Activated CD8-positive, alpha-beta memory T cell treated with anti-CD3 and anti-CD28 coated beads, Interleukin-2, amount 50 U/mL, for 1 hour (primary cell): ENCODE data around the gene DLG4.

Experiments used
- DNase-seq: peaks from one replicate; pipeline ENCODE4 v3.0.0-alpha.2; 2020; ENCODE audit errors: extremely low read depth

Gene DLG4

GRCh38 chr17:7214300-7215135 is 5.1 kb downstream of the DLG4 start:
- DNase-seq = peak; percentile 100

DNA sequence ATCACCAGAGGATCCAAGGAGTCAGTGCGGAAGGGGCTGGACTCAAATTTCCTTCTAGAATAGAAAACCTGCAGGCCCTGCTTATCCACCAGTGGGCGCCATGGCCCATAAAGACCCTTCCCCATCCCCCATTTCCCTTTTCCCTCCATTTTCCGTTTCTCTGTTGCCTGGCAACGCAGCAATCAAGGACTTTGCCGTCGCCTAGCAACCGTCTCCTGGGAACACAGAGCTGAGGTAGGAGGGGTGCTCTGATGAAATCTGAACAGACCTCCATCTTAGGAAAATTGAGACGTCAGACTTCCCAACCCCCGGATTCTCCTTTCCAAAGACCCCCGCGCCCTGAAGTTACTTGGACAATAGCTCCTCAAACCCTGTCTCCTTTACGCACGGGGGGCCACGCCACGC is 5.7 kb downstream of the DLG4 start:
- peak; percentile 81 for DNase-seq

DNA sequence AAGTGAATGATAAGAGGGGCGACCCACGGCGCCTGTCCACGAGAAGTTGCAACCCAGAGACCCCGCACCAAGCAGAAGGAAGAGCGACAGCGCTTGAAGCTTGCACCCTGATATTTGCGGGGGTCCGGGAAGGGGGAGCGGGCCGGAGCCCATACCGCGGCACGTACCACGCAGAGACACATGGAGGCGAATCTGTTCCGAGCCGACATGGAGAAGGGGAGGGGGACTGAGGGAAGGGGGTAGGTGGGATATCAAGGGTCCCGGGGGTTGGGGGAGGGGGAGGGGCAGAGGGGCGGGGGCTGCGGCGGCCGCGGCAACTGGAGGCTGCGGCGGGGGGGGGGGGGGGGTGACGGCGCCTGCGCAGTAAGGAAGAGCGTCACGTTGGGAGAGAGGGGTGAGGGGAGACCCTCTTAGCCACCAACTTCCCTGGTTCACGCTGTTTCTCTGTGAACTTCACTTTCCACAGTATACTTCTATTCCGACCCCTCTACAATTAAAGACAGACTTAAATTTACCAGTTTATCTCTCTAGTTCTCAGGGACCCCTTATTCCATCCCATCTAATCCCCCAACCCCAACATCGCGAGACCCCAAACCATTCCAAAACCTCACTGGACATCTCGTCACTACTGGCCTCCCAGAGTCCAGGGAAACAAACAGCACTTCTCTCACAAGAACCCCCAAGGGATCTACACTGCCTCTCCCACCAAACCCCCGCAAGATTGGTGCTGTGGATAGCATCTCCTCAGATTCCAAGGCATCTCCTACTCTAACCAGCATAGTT is 8.0 kb downstream of the DLG4 start:
- no peak for DNase-seq

GRCh38 chr17:7208754-7209460 is 10.7 kb downstream of the DLG4 start:
- no peak for DNase-seq

DNA sequence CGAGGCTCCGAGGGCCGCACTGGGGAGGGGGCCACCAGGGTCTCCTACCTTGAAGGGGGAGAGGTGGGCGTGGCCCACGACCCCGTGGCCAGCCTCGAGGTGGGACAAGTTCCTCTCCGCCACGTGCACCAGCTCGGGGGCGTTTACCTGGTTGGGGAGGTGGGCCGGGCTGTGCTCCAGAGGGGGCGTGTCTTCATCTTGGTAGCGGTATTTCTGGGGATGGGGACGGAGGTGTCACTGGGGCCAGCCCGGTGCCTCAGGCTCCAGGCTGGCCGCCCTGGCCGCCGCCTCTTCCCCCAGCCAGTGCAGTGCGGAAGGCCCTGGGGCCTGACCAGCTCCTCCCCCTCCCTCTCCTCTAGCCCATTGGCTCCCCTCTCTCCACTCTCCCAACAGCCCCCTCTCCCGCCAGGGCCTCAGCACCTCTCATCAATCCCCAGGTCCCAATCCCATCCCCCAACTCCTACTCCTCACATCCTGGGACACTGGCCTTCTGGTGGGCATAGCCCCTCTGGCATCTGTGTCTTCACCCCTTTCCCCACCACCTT is 11.5 kb downstream of the DLG4 start:
- no peak for DNase-seq

DNA sequence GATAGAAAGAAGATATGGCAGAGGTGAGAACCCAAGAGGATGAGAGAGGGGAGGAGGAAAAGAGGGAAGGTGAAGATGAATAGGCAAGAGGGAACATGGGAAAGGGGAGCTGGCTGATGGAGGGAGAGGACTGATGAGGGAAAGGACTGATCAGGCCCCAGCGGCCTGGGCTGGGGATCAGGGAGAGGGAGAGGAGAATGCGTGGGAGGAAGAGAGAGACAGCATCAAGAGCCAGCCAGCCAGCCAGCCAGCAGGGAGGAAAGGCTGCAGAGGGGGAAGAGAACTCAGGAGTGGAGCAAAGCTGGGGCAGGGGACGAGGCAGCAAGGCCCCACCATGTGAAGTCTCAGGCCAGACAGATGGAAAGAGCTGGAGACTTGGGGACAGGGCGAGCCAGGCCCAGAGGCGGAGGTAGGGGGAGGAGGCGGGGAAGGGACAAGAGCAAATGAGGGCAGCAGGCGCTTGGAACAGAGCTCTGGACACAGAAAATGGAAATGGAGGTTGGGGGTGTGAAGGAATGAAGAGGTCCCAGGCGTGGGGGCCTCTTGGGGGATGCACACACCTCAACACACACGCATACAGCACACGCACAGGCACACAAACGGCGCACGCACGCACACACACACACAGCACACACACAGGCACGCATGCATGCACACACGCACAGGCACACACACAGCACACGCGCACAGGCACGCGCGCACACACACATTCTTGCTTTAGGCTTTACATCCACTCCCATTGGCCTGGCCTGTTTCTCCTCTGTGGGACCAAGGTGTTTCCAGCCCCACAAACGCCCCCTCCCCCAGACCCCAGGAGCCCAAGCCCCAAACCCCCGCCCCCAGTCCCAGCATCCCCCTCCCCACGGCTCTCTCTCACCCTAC is 12.3 kb downstream of the DLG4 start:
- no peak for DNase-seq

DNA sequence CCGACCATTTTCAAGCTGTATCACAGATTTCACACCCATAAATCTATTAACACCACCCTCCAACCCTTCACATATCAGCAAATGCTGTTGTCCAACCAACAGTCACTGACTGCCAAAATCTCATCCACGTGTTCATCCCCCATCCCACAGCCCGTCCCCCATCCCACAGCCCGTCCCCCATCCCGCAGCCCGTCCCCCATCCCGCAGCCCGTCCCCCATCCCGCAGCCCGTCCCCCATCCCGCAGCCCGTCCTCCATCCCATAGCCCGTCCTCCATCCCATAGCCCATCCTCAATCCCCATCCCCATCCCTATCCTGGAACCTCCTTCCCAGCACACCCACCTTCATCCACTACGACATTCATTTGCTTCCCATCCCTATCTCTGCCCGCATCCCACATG is 14.1 kb downstream of the DLG4 start:
- DNase-seq = no peak

DNA sequence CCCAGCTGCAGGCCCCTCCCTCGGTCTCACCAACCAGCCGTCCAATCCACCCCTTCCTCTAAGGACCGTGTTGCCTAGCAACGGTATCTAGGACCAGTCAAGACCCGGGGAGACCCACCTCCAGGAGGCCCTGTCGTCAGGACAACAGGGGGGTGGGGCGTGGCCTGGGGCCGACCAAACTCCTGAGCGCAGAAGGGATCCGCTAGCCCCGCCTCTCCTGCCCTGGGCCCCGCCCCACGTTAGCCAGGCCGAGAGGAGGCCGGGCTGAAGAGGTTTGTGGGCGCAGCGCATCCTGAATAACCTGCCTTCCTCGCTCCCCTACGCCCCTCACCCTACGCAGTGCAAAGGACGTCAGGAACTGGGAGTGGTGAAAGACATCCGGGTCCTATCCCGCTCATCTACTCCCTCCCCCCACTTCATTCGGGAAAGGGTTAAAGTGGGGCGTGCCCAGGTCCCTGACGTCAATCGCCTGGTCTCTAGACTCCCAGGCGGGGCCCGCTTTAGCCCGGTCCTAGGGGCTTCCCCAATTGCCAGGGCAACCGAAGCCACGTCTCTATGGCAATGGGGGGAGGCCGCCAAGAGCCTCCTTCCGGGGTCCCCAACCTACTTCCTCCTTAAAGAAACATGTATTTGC is 14.7 kb downstream of the DLG4 start:
- peak; percentile 97 for DNase-seq

DNA sequence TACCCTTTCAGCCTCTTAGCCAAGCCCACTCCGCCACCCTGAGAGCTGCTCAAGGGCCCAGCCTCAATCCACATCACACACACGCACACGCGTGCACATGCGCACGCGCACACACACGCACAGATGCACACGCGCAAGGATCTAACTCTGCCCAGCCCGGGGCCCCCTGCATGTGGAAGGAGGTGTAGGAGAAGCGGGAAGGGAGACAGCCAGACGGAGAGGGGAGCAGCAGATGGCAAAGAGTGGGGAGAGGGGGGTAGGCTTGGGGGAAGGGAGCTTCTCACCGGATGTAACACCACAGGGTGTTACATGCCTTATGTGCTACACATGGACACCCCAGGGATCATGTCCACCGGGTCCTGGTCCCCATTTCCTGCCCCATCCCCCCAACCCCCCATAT is 15.3 kb downstream of the DLG4 start:
- no peak for DNase-seq

DNA sequence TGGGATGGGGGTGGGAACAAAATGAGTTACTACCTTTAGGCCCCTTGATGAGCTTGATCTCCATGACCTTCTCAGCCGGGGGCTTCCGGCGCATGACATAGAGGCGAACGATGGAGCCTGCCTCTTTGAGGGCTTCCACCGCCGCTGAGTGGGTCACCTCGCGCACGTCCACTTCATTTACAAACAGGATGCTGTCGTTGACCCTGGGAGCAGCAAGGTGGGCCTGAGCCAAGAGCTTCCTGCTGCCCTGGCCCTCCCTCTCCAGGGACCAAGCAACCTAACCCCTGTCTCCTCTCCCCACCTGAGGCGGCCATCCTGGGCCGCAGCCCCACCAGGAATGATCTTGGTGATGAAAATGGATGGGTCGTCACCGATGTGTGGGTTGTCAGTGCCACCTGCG is 16.2 kb downstream of the DLG4 start:
- DNase-seq = no peak

DNA sequence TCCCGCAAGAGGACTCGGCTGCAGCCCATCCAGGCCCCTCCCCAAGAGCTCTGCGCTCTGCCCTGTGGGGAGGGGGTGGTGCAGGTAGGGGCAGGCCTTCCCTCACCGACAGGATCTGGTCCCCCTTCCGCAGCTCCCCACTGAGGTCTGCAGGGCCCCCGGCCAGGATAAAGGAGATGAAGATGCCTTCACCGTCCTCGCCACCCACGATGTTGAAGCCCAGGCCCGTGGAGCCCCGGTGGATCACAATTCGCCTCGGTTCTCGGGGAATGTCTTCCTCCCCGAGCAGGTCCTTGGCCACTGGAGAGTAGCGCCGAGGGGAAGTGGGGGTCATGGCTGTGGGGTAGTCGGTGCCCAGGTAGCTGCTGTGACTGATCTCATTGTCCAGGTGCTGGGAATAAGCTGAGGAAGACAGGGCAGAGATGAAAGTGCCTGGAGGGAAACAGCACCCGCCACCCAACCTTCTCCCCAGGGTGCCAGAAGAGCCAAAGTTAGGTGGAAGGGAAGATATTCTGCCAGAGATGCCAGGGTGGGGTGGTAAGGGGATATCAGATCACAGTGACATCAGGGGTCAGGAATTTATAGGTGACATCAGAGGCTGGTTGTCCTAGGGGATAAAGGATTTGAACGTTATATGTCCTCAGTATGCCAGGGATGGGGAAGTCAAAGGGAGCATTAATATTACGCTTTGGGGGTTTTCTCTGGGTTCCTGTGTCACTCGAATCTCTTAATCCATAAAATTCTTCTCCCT is 22.8 kb downstream of the DLG4 start:
- DNase-seq = no peak

- no peak for DNase-seq
Measured at GRCh38 chr17:7195971-7196370, 23.7 kb downstream of the DLG4 start.

DNA sequence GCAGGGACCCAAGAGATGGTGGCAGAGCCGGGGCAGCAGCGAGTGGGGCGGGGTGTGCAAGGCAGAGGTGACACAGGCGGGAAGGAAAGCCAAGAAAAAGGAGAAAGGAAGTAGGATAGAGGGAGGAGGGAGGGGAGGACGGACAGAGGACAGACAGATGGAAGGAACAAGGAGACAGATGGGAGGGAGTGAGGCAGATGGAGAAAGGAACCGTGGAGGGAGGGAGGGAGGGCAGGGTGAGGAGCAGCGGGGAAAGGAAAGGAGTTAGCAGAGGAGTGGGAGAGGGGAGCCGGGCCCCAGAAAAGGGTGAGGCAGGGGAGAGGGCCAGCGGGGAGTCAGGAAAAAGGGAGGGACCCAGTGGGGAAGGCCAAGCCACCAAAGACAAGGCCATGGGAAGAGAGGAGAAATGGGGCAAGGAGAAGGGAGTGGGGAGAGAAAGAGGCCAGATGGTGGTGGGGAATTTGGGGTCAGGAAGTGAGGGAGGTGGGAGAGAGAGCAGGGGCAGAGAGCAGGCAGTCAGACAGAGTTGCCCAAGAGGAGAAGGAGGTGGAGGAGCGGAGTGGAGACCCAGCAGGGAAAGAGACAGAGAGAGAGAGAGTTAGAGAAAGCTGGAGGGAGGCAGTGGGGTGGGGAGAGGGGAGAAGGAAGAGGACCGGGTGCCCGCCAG is 27.2 kb downstream of the DLG4 start:
- no peak for DNase-seq

- no peak for DNase-seq
Measured at GRCh38 chr17:7191571-7192270, 27.9 kb downstream of the DLG4 start.

DNA sequence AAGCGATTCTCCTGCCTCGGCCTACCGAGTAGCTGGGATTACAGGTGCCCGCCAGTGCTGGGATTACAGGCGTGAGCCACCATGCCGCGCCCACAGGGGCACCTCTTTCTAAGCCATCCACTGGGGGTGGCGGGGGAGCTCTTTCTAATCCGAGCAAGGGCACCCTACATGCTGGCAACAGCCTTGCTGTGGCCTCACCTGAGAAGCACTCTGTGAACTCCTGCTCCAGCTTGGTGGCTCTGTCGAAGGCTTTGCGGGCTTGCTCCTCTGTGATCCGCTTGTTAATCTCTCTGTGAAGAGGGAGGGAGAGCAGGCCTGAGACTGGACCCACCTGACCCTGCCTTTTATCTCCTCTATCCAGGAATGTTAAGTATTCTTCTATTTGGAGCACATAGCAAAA is 28.6 kb downstream of the DLG4 start:
- DNase-seq = no peak

- no peak for DNase-seq
Measured at GRCh38 chr17:7190276-7190917, 29.2 kb downstream of the DLG4 start.

DNA sequence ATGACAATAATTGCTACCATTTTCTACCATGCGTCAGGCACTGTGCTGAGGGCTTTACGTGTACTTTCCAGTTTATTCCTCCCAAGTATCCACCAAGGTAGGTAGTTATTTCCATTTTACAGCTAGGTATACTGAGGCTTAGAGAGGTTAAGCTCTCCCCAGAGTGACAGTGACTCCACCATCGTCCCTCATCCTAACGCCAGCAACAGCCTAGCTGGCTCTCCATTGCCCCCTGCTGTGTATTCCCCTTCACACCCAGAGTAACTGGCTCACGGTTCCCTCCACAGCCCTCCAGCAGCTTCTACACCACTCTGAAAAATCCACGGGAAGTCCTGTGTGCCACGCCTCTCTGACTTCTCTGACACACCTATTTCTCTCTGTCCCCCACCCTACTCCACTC is 33.4 kb downstream of the DLG4 start:
- DNase-seq = no peak

DNA sequence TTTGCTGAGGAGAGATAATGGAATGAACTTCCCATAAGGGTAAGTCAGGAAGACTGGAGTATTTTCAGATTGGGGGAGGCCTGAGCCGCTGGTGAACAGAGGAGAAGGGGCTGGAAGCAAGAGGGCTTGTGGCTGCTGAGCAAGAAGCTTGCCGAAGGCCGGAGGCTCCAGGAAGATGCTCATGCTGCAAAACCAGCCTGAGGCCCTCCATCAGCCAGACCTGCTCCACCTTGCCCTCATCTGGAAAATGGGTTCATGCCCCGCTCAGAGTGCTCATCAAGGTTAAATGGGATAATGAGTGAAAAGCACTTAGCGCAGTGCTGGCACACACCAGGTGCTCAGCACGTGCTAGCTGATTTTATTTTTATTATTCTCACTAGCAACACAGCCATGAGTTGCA is 35.0 kb downstream of the DLG4 start:
- no peak for DNase-seq
